EH (cell line): ENCODE results near the gene MAN2A1.

Source experiments
- DNase-seq: peaks from one replicate; pipeline ENCODE4 v3.0.0-alpha.2; 2015; ENCODE audit warnings: low read depth

The MAN2A1 gene

DNA sequence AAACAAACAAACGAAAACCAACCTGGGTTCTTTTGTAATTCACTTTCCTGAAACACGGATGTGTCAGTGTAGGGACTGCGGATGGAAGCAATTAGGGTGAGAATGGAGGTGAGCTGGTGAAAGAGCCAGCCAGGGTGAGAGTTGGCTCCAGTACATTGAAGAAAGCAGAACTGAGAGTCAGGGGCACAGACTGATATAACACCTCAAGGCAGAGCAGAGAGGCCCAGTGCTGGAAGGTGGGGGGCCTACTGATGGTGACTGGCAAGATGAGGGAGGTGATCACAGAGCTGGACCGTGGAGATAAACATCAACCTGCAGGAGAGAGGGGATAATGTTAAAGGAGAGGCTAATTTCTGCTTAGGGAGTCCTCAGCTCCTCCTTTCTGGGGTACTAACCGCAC, 221.1 kb downstream of the MAN2A1 start:
- no peak for DNase-seq

DNA sequence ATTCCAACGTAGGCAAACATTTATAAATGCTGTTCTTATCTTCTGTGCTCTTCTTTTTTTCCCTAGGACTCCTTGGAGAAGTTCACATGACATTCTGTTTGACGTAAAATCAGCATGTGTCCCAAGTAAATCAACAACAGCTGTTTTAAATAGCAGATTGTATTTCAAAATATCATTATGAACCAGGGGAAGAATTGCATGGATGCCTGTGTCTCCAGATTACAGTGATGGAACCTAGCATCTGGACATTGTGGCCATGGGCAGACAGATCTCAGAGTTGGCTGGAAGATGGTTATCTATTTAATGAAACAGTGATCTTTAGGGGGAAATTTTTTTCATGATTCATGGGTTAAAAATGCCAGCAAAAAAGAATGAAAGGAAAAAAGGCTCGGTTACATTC, 222.0 kb downstream of the MAN2A1 start:
- peak; percentile 82 for DNase-seq

DNA sequence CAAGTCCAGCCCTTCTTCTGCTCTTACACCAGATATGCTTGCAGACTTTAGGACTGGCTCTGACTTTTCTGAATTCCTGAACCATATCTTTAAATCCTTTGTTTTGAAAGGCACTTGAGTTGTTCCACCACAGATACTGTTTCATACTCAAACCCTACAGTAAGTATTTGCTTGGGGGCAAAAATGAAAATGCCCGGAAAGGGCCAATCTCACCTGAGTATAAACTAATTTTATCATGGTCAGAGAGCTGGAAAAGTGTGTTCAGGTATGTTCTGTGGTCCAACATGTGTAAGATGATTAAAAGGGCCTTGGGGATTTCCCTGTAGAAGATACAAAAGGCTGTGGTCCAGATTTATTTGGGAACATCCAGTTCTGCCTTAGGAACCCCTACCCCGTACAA, 225.2 kb downstream of the MAN2A1 start:
- DNase-seq, result no peak

DNA sequence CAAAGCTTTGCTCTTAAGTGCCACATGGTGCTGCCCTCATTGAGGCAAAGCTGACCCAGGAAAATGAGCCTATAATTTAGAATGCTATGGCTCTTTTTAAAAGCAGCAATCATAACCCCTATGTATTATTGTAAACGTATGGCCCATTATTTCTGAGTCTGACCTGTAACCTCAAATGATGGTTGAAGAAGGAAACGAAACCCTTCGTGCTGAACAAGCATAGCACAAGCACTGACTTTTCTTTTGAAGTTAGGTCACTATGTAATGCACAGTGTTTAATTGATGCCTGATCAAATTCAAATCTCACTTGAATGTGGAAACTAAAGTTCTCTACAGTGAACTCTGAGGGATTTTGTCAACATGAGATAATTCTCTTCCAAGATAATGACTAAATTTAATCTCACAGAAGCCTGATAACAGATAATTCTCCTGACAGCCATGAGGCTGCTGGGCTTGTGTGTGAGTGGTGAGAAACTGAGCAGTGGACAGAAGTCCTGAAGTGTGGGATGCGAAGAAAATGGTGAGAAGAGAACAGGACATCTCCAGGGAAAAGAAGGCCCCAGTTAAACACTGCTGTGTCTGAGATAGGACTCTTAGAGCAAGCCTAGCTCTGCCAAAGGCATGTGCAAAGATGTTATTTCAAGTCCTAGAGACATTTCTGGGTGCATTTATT, 226.9 kb downstream of the MAN2A1 start:
- DNase-seq, result no peak
